SK-N-SH (cell line): ENCODE results near the gene RHOH. TPM values are rescaled to one million over a fixed set of nuclear protein-coding genes. Genes with fewer than 3 reads are reported as not detected.

ENCODE experiments used
- CTCF ChIA-PET: fragments of 300-600, 350-600 bp; formaldehyde crosslinking; extraction: SDS; loops from one replicate; lab custom pipeline; 2021; lab: Yijun Ruan, JAX
- POLR2A ChIA-PET: fragments of 350-600 bp; sonication (Branson Sonifier 250); formaldehyde crosslinking; extraction: SDS; loops from one replicate; lab custom pipeline; 2020; ENCODE audit warnings: antibody characterized with exemption, inconsistent platforms; lab: Yijun Ruan, JAX
- DNase-seq: peaks from one replicate; pipeline ENCODE4 v3.0.0; 2012
- H2AFZ ChIP-seq: fragments of 200-600 bp; sonication (generic); 2 replicates; pipeline ENCODE4 v1.8.1; 2016; ENCODE audit warnings: antibody characterized with exemption, mild to moderate bottlenecking, low read depth
- H3F3A ChIP-seq: fragments of 200-600 bp; sonication (generic); replicated peaks from 2 replicates; pipeline ENCODE3; 2016; ENCODE audit warnings: antibody characterized with exemption, mild to moderate bottlenecking; ENCODE audit not compliant: insufficient read depth
- H3K27ac ChIP-seq, 2 experiments: fragments of 200-500 bp in 1 of 2; fragments of 200-600 bp in 1 of 2; sonication (Bioruptor generic) in 1 of 2; sonication (generic), shearing (Covaris generic) in 1 of 2; 2 replicates each; pipeline versions ENCODE4 v1.5.1 to v1.6.1; 2014 to 2016; ENCODE audit warnings: low read depth in 2 of 2, inconsistent platforms in 1 of 2, low read length in 1 of 2, mild to moderate bottlenecking in 1 of 2, mixed read lengths in 1 of 2
- H3K27me3 ChIP-seq: fragments of 200-600 bp; sonication (generic), shearing (Covaris generic); 2 replicates; pipeline ENCODE4 v1.6.1; 2016; ENCODE audit warnings: mixed run types; ENCODE audit not compliant: insufficient read depth
- H3K36me3 ChIP-seq, 2 experiments: fragments of 200-500 bp in 1 of 2; fragments of 200-600 bp in 1 of 2; sonication (Bioruptor generic) in 1 of 2; sonication (generic) in 1 of 2; replicated peaks in 1 of 2; 2 replicates each; pipeline versions ENCODE3 to v1.5.1; 2014 to 2016; ENCODE audit warnings: low read length in 1 of 2, mild to moderate bottlenecking in 1 of 2; ENCODE audit not compliant: insufficient read depth in 2 of 2, control insufficient read depth in 1 of 2
- H3K4me1 ChIP-seq, 2 experiments: fragments of 200-500 bp in 1 of 2; fragments of 200-600 bp in 1 of 2; sonication (Bioruptor generic) in 1 of 2; sonication (generic), shearing (Covaris generic) in 1 of 2; 2 replicates each; pipeline versions ENCODE4 v1.5.1 to v1.6.1; 2014 to 2016; ENCODE audit warnings: low read depth in 1 of 2, low read length in 1 of 2, mixed run types in 1 of 2; ENCODE audit not compliant: insufficient read depth in 2 of 2, control insufficient read depth in 1 of 2
- H3K4me2 ChIP-seq: fragments of 200-600 bp; sonication (generic), shearing (Covaris generic); 2 replicates; pipeline ENCODE4 v1.6.1; 2017; ENCODE audit warnings: mixed run types
- H3K4me3 ChIP-seq, 2 experiments: fragments of 200-500 bp in 1 of 2; fragments of 200-600 bp in 1 of 2; sonication (Bioruptor generic) in 1 of 2; sonication (generic), shearing (Covaris generic) in 1 of 2; 2 replicates each; pipeline versions ENCODE4 v1.5.1 to v1.8.1; 2014 to 2016; ENCODE audit warnings: low read depth in 2 of 2, inconsistent platforms in 1 of 2, low read length in 1 of 2, mild to moderate bottlenecking in 1 of 2, mixed read lengths in 1 of 2, moderate library complexity in 1 of 2
- H3K79me2 ChIP-seq: fragments of 200-600 bp; sonication (generic); 2 replicates; pipeline ENCODE4 v1.8.1; 2017; ENCODE audit warnings: mild to moderate bottlenecking; ENCODE audit not compliant: insufficient read depth
- H3K9ac ChIP-seq: fragments of 200-600 bp; sonication (generic); 2 replicates; pipeline ENCODE4 v1.6.1; 2017; ENCODE audit warnings: mixed run types
- H3K9me2 ChIP-seq: fragments of 200-600 bp; sonication (generic); 2 replicates; pipeline ENCODE4 v1.6.1; 2017; ENCODE audit warnings: mixed run types
- H3K9me3 ChIP-seq: fragments of 200-600 bp; sonication (generic); 2 replicates; pipeline ENCODE4 v1.6.1; 2017; ENCODE audit warnings: mixed run types, mild to moderate bottlenecking, moderate library complexity
- H4K20me1 ChIP-seq: fragments of 200-600 bp; sonication (generic); 2 replicates; pipeline ENCODE4 v1.6.1; 2017; ENCODE audit warnings: mild to moderate bottlenecking, mixed run types; ENCODE audit not compliant: insufficient read depth
- CHD2 ChIP-seq: fragments of 150-350 bp; IDR thresholded peaks from 2 replicates; pipeline ENCODE4 v1.6.1; 2018; ENCODE audit warnings: low read length; ENCODE audit not compliant: partially characterized antibody
- EZH2phosphoT487 ChIP-seq: fragments of 200-600 bp; sonication (generic); IDR thresholded peaks from 2 replicates; pipeline ENCODE4 v1.6.1; 2017; ENCODE audit warnings: low read depth, mixed run types, mild to moderate bottlenecking, antibody characterized with exemption, moderate library complexity, borderline replicate concordance
- FOXJ3 ChIP-seq: sonication (generic); formaldehyde crosslinking; IDR thresholded peaks from 2 replicates; pipeline ENCODE4 v1.5.1; 2020; ENCODE audit warnings: mild to moderate bottlenecking, missing genetic modification reagents
- GATA2 ChIP-seq: sonication (generic); formaldehyde crosslinking; IDR thresholded peaks from 2 replicates; pipeline ENCODE4 v1.5.0; 2020; ENCODE audit warnings: mild to moderate bottlenecking, missing genetic modification reagents
- IRF3 ChIP-seq: fragments of 150-350 bp; IDR thresholded peaks from 2 replicates; pipeline ENCODE4 v1.6.1; 2016; ENCODE audit warnings: mild to moderate bottlenecking, low read depth, low read length
- JUND ChIP-seq: IDR thresholded peaks from 2 replicates; pipeline ENCODE4 v1.4.0; 2012
- MAX ChIP-seq: IDR thresholded peaks from 2 replicates; pipeline ENCODE4 v1.4.0; 2012; ENCODE audit warnings: low read depth
- MEF2A ChIP-seq: IDR thresholded peaks from 2 replicates; pipeline ENCODE4 v1.4.0; 2012; ENCODE audit warnings: low read depth, borderline replicate concordance
- NFIC ChIP-seq: IDR thresholded peaks from 2 replicates; pipeline ENCODE4 v1.4.0; 2012; ENCODE audit warnings: borderline replicate concordance
- NRF1 ChIP-seq: IDR thresholded peaks from 2 replicates; pipeline ENCODE4 v1.6.1; 2012; ENCODE audit warnings: low read depth, mild to moderate bottlenecking, low read length
- POLR2AphosphoS5 ChIP-seq: IDR thresholded peaks from 2 replicates; pipeline ENCODE4 v1.6.1; 2012; ENCODE audit warnings: low read depth, low read length
- RAD21 ChIP-seq: IDR thresholded peaks from 2 replicates; pipeline ENCODE4 v1.6.1; 2012; ENCODE audit warnings: mild to moderate bottlenecking, low read length
- RFX5 ChIP-seq: IDR thresholded peaks from 2 replicates; pipeline ENCODE4 v1.6.1; 2012; ENCODE audit warnings: mild to moderate bottlenecking, improper control_type of control experiment, low read length
- SIN3A ChIP-seq: IDR thresholded peaks from 2 replicates; pipeline ENCODE4 v1.6.1; 2012; ENCODE audit warnings: low read depth, mild to moderate bottlenecking, low read length, moderate library complexity, borderline replicate concordance
- TAF1 ChIP-seq: IDR thresholded peaks from 2 replicates; pipeline ENCODE4 v1.6.1; 2012; ENCODE audit warnings: low read depth, mild to moderate bottlenecking, low read length, moderate library complexity, borderline replicate concordance
- TCF12 ChIP-seq: IDR thresholded peaks from 2 replicates; pipeline ENCODE4 v1.4.0; 2012
- USF1 ChIP-seq: IDR thresholded peaks from 2 replicates; pipeline ENCODE4 v1.4.0; 2012; ENCODE audit warnings: low read depth, borderline replicate concordance
- USF2 ChIP-seq: fragments of 150-350 bp; IDR thresholded peaks from 2 replicates; pipeline ENCODE4 v1.6.1; 2017; ENCODE audit warnings: antibody characterized with exemption, low read length, low read depth, borderline replicate concordance
- YY1 ChIP-seq: IDR thresholded peaks from 2 replicates; pipeline ENCODE4 v1.4.0; 2012; ENCODE audit warnings: low read depth, mild to moderate bottlenecking
- WGBS: methylation state at CpG from one replicate; pipeline ENCODE4 v1.1.6; 2017; ENCODE audit warnings: low lambda C conversion rate; 5-methylcytosine and 5-hydroxymethylcytosine counted together
- polyA plus RNA-seq, 3 experiments: library from polyadenylated mRNA; depleted of rRNA; stranded (reverse); fragments of >200 nt; gene quantifications; 2 replicates each; pipeline ENCODE4 v1.2.3, GENCODE V29; 2012
- TF ChIP-seq, protein P1 (sequence below): fragments of 200-600 bp; sonication (generic); IDR thresholded peaks from 2 replicates; pipeline ENCODE4 v1.6.1; 2017; ENCODE audit warnings: antibody characterized with exemption, mild to moderate bottlenecking, moderate library complexity

The RHOH gene
- polyA plus RNA-seq, 1 of the 3 experiments (the other 2 are of a cell fraction), result not detected

- Histone ChIP-seq H3K9me2 (no peaks in the 10 kb centered on the region), H3K27ac (no peak overlapping the region), H3K9ac (no peak overlapping the region), H3K4me1 (no peaks in the 10 kb centered on the region; a peak in 1 of 4 replicates), H3K4me2 (no peak overlapping the region), H4K20me1 (no peaks in the 10 kb centered on the region), H2AFZ (no peak overlapping the region), H3K4me3 (no peak overlapping the region), H3K36me3 (no peaks in the 10 kb centered on the region), H3K9me3 (no peaks in the 10 kb centered on the region), H3F3A (no peaks in the 10 kb centered on the region), H3K27me3 (no peaks in the 10 kb centered on the region), H3K79me2 (no peaks in the 10 kb centered on the region)
- TF ChIP-seq RAD21 (no peak), TAF1 (no peak)
- ChIA-PET POLR2A (no interaction called here), CTCF (interaction anchor here (2.4 kb wide), 1 partner anchor 74 kb away, joined by 5 read pairs; no protein-coding TSS in a partner anchor)
- DNase-seq, result no peak
- WGBS, result 96% methylated on average over 16 of the region's 19 CpGs
Observed at GRCh38 chr4:40243386-40243948, 46.6 kb downstream of the RHOH start.

- ChIA-PET CTCF (no interaction called here), POLR2A (no interaction called here)
- Histone ChIP-seq H2AFZ (no peak overlapping the region), H4K20me1 (no peaks in the 10 kb centered on the region), H3K9me3 (no peaks in the 10 kb centered on the region), H3K4me1 (no peaks in the 10 kb centered on the region; a peak in 1 of 4 replicates), H3K9me2 (no peaks in the 10 kb centered on the region), H3K27ac (no peak overlapping the region), H3K9ac (no peak overlapping the region), H3K4me3 (no peak overlapping the region), H3K79me2 (no peaks in the 10 kb centered on the region), H3K27me3 (no peaks in the 10 kb centered on the region), H3K36me3 (no peaks in the 10 kb centered on the region), H3F3A (no peaks in the 10 kb centered on the region), H3K4me2 (no peak overlapping the region)
- no peak for TF ChIP-seq EZH2phosphoT487
- no peak for TF ChIP-seq SIN3A
- no peak for TF ChIP-seq TAF1
- TF ChIP-seq, protein P1, sequence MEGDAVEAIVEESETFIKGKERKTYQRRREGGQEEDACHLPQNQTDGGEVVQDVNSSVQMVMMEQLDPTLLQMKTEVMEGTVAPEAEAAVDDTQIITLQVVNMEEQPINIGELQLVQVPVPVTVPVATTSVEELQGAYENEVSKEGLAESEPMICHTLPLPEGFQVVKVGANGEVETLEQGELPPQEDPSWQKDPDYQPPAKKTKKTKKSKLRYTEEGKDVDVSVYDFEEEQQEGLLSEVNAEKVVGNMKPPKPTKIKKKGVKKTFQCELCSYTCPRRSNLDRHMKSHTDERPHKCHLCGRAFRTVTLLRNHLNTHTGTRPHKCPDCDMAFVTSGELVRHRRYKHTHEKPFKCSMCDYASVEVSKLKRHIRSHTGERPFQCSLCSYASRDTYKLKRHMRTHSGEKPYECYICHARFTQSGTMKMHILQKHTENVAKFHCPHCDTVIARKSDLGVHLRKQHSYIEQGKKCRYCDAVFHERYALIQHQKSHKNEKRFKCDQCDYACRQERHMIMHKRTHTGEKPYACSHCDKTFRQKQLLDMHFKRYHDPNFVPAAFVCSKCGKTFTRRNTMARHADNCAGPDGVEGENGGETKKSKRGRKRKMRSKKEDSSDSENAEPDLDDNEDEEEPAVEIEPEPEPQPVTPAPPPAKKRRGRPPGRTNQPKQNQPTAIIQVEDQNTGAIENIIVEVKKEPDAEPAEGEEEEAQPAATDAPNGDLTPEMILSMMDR, result no peak
- TF ChIP-seq USF2, result no peak
- TF ChIP-seq GATA2, result no peak
- no peak for TF ChIP-seq YY1
- TF ChIP-seq USF1, result no peak
- TF ChIP-seq CHD2, result no peak
- no peak for TF ChIP-seq RFX5
- TF ChIP-seq NRF1, result no peak
- TF ChIP-seq RAD21, result no peak
- TF ChIP-seq NFIC, result no peak
- no peak for TF ChIP-seq POLR2AphosphoS5
- no peak for TF ChIP-seq IRF3
- no peak for TF ChIP-seq MEF2A
- TF ChIP-seq JUND, result no peak
- no peak for TF ChIP-seq TCF12
- no peak for TF ChIP-seq FOXJ3 (CRISPR knock-in tag)
- no peak for TF ChIP-seq MAX
- 84% methylated on average over 2 of the region's 2 CpGs for WGBS
- DNase-seq, result no peak
Observed at GRCh38 chr4:40244606-40245005, 47.8 kb downstream of the RHOH start.
